GM23338 (cell line): ENCODE results near the gene OR2L2. TPM values are rescaled to one million over a fixed set of nuclear protein-coding genes. Genes with fewer than 3 reads are reported as not detected.

ENCODE experiments used
- ATAC-seq: fragments of 200-7000 bp; cut with Tn5 transposase; 3 replicates; pipeline ENCODE4 v1.9.1; 2020
- DNase-seq: peaks from one replicate; pipeline ENCODE4 v3.0.0-alpha.2; 2015; ENCODE audit warnings: low spot score
- H2AFZ ChIP-seq: fragments of 200-600 bp; sonication (generic); 2 replicates; pipeline ENCODE4 v1.8.0; 2016; ENCODE audit warnings: antibody characterized with exemption, mild to moderate bottlenecking, moderate library complexity
- H3F3A ChIP-seq: fragments of 200-600 bp; sonication (generic); replicated peaks from 2 replicates; pipeline ENCODE4 v1.8.0; 2017; ENCODE audit warnings: antibody characterized with exemption, mixed run types, low read depth
- H3K27ac ChIP-seq: fragments of 200-600 bp; sonication (generic); 2 replicates; pipeline ENCODE4 v1.6.1; 2016; ENCODE audit warnings: low read depth
- H3K27me3 ChIP-seq: fragments of 200-600 bp; sonication (generic); 2 replicates; pipeline ENCODE4 v1.8.0; 2016; ENCODE audit warnings: mild to moderate bottlenecking, mixed run types, moderate library complexity; ENCODE audit not compliant: insufficient read depth
- H3K36me3 ChIP-seq: fragments of 200-600 bp; sonication (generic); 2 replicates; pipeline ENCODE4 v1.8.0; 2016; ENCODE audit warnings: mild to moderate bottlenecking; ENCODE audit not compliant: insufficient read depth
- H3K4me1 ChIP-seq: fragments of 200-600 bp; sonication (generic); 2 replicates; pipeline ENCODE4 v1.8.0; 2016; ENCODE audit warnings: mild to moderate bottlenecking, moderate library complexity; ENCODE audit not compliant: insufficient read depth
- H3K4me2 ChIP-seq: fragments of 200-600 bp; sonication (generic); 2 replicates; pipeline ENCODE4 v1.7.1; 2017; ENCODE audit warnings: mixed run types
- H3K4me3 ChIP-seq: fragments of 200-600 bp; sonication (generic); 2 replicates; pipeline ENCODE4 v1.6.1; 2016; ENCODE audit warnings: mixed run types
- H3K79me2 ChIP-seq: fragments of 200-600 bp; sonication (generic); replicated peaks from 2 replicates; pipeline ENCODE4 v1.8.0; 2017; ENCODE audit warnings: mild to moderate bottlenecking; ENCODE audit not compliant: insufficient read depth
- H3K9me2 ChIP-seq: fragments of 200-600 bp; sonication (generic); 2 replicates; pipeline ENCODE4 v1.8.0; 2017; ENCODE audit not compliant: insufficient read depth
- H4K20me1 ChIP-seq: fragments of 200-600 bp; sonication (generic); replicated peaks from 2 replicates; pipeline ENCODE4 v1.8.0; 2017; ENCODE audit warnings: mild to moderate bottlenecking; ENCODE audit not compliant: insufficient read depth
- H3K27ac Mint-ChIP-seq: 2 replicates; pipeline ENCODE4 v1.8.0; 2020; ENCODE audit warnings: inconsistent platforms, mild to moderate bottlenecking, moderate library complexity, mixed read lengths
- H3K27me3 Mint-ChIP-seq: 3 replicates; pipeline ENCODE4 v1.8.0; 2022; ENCODE audit warnings: low read depth, mild to moderate bottlenecking, moderate library complexity, mixed read lengths, inconsistent platforms; ENCODE audit not compliant: insufficient read depth, poor library complexity
- H3K36me3 Mint-ChIP-seq: 3 replicates; pipeline ENCODE4 v1.8.0; 2021; ENCODE audit warnings: low read depth, mild to moderate bottlenecking, inconsistent platforms, moderate library complexity, mixed read lengths
- H3K4me1 Mint-ChIP-seq: 3 replicates; pipeline ENCODE4 v1.8.0; 2020; ENCODE audit warnings: mild to moderate bottlenecking, inconsistent platforms, mixed read lengths
- H3K4me3 Mint-ChIP-seq: 3 replicates; pipeline ENCODE4 v1.8.0; 2021; ENCODE audit warnings: moderate library complexity, mild to moderate bottlenecking, inconsistent platforms, mixed read lengths
- H3K9me3 Mint-ChIP-seq: 3 replicates; pipeline ENCODE4 v1.8.0; 2020; ENCODE audit warnings: moderate library complexity, mild to moderate bottlenecking, inconsistent platforms, mixed read lengths
- CREB1 ChIP-seq: fragments of 250-450 bp; sonication (Bioruptor Pico); IDR thresholded peaks from 2 replicates; pipeline ENCODE4 v1.5.0; 2020; ENCODE audit warnings: low read depth, mild to moderate bottlenecking, moderate library complexity
- EZH2 ChIP-seq: fragments of 200-600 bp; sonication (generic); IDR thresholded peaks from one replicate; pipeline ENCODE4 v1.8.0; 2017; ENCODE audit warnings: antibody characterized with exemption, mild to moderate bottlenecking, low read depth; ENCODE audit not compliant: unreplicated experiment
- EZH2phosphoT487 ChIP-seq: fragments of 200-600 bp; sonication (generic); IDR thresholded peaks from one replicate; pipeline ENCODE4 v1.8.1; 2018; ENCODE audit warnings: antibody characterized with exemption; ENCODE audit not compliant: unreplicated experiment
- JUNB ChIP-seq: IDR thresholded peaks from one replicate; pipeline ENCODE4 v1.6.1; 2016; ENCODE audit warnings: antibody characterized with exemption; ENCODE audit not compliant: unreplicated experiment
- NANOG ChIP-seq: IDR thresholded peaks from 2 replicates; pipeline ENCODE4 v1.6.1; 2016; ENCODE audit warnings: antibody characterized with exemption, borderline replicate concordance
- POLR2AphosphoS5 ChIP-seq: IDR thresholded peaks from 2 replicates; pipeline ENCODE4 v1.6.1; 2016; ENCODE audit warnings: antibody characterized with exemption, low read depth
- STAT1 ChIP-seq: IDR thresholded peaks from one replicate; pipeline ENCODE4 v1.6.1; 2016; ENCODE audit warnings: antibody characterized with exemption; ENCODE audit not compliant: unreplicated experiment
- ZNF114 ChIP-seq: fragments of 250-450 bp; sonication (Bioruptor Pico); IDR thresholded peaks from 2 replicates; pipeline ENCODE4 v1.5.0; 2020; ENCODE audit warnings: mild to moderate bottlenecking, moderate library complexity
- ZNF331 ChIP-seq: fragments of 250-450 bp; sonication (Bioruptor Pico); IDR thresholded peaks from 2 replicates; pipeline ENCODE4 v1.5.0; 2020; ENCODE audit warnings: low read depth, mild to moderate bottlenecking, moderate library complexity
- polyA plus RNA-seq: library from polyadenylated mRNA; unstranded; fragments of >200 nt; fragmentation: Nextera tagmentation; extraction: Ambion mirVana; gene quantifications from 2 replicates; pipeline ENCODE4 v1.2.1, GENCODE V29; 2016
- total RNA-seq: library from RNA; depleted of rRNA; stranded (reverse); fragments of >200 nt; shearing (Covaris generic); gene quantifications from 2 replicates; pipeline ENCODE4 v1.2.3, GENCODE V29; 2014
- TF ChIP-seq, protein P1 (sequence below): fragments of 250-450 bp; sonication (Bioruptor Pico); IDR thresholded peaks from 2 replicates; pipeline ENCODE4 v1.5.0; 2020; ENCODE audit warnings: mild to moderate bottlenecking, moderate library complexity
- TF ChIP-seq, protein P2 (sequence below): IDR thresholded peaks from one replicate; pipeline ENCODE4 v1.6.1; 2018; ENCODE audit warnings: antibody characterized with exemption; ENCODE audit not compliant: unreplicated experiment
- TF ChIP-seq, protein P3 (sequence below), 2 experiments: fragments of 200-600 bp in 1 of 2; sonication (generic) in 1 of 2; conservative IDR thresholded peaks; 2 replicates each; pipeline versions ENCODE4 v1.5.1 to v1.6.1; 2016 to 2017; ENCODE audit warnings: antibody characterized with exemption in 2 of 2, low read depth in 2 of 2, mild to moderate bottlenecking in 2 of 2, moderate library complexity in 1 of 2
- TF ChIP-seq, protein P4 (sequence below): IDR thresholded peaks from 2 replicates; pipeline ENCODE4 v1.6.1; 2016; ENCODE audit warnings: antibody characterized with exemption

OR2L2 gene
- total and polyA plus RNA-seq, 2 experiments from 2014 or later = 0.06 to 0.07 TPM

DNA sequence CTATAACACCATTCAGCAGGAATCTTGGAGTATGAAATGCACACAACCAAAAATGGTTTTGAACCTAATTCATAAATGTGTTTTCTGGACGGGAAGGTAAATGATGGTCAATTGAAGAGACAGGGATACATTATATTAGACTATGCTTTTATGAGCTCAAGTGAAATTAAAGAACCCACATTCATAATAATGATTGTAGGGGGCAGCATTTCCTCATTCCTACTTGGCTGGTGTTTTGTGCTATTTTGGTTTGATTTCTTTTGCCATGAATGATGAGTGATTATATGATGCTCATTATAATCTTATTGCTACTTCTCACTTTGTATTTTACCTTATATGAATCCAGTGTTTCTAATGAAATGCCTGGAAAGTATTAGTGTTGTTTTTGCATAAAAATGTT lies 17.1 kb downstream of the OR2L2 start:
- Mint-ChIP-seq H3K27me3 (no peaks in the 10 kb centered on the region), H3K9me3 (peaks cover 75% of the 10 kb centered on the region), H3K4me1 (no peaks in the 10 kb centered on the region), H3K4me3 (no peak overlapping the region), H3K36me3 (peaks cover 21% of the 10 kb centered on the region; the same call in 2 of the 3 replicates), H3K27ac (no peak overlapping the region)
- H3K27me3 ChIP-seq = no peaks in the 10 kb centered on the region
- H3K36me3 ChIP-seq = peaks cover 5% of the 10 kb centered on the region; the same call in 1 of the 2 replicates
- no peak overlapping the region for H2AFZ ChIP-seq
- H3K79me2 ChIP-seq = no peaks in the 10 kb centered on the region
- H4K20me1 ChIP-seq = no peaks in the 10 kb centered on the region
- ATAC-seq (no peak), DNase-seq (no peak)
- no peaks in the 10 kb centered on the region for H3F3A ChIP-seq
- no peaks in the 10 kb centered on the region for H3K4me1 ChIP-seq
- no peak for TF ChIP-seq POLR2AphosphoS5
- TF ChIP-seq ZNF114 = no peak
- TF ChIP-seq ZNF331 (CRISPR knock-in tag) = no peak
- no peak for TF ChIP-seq CREB1
- no peak for TF ChIP-seq JUNB
- TF ChIP-seq EZH2 = no peak
- TF ChIP-seq STAT1 = no peak
- no peak for TF ChIP-seq EZH2phosphoT487
- TF ChIP-seq, protein P1, sequence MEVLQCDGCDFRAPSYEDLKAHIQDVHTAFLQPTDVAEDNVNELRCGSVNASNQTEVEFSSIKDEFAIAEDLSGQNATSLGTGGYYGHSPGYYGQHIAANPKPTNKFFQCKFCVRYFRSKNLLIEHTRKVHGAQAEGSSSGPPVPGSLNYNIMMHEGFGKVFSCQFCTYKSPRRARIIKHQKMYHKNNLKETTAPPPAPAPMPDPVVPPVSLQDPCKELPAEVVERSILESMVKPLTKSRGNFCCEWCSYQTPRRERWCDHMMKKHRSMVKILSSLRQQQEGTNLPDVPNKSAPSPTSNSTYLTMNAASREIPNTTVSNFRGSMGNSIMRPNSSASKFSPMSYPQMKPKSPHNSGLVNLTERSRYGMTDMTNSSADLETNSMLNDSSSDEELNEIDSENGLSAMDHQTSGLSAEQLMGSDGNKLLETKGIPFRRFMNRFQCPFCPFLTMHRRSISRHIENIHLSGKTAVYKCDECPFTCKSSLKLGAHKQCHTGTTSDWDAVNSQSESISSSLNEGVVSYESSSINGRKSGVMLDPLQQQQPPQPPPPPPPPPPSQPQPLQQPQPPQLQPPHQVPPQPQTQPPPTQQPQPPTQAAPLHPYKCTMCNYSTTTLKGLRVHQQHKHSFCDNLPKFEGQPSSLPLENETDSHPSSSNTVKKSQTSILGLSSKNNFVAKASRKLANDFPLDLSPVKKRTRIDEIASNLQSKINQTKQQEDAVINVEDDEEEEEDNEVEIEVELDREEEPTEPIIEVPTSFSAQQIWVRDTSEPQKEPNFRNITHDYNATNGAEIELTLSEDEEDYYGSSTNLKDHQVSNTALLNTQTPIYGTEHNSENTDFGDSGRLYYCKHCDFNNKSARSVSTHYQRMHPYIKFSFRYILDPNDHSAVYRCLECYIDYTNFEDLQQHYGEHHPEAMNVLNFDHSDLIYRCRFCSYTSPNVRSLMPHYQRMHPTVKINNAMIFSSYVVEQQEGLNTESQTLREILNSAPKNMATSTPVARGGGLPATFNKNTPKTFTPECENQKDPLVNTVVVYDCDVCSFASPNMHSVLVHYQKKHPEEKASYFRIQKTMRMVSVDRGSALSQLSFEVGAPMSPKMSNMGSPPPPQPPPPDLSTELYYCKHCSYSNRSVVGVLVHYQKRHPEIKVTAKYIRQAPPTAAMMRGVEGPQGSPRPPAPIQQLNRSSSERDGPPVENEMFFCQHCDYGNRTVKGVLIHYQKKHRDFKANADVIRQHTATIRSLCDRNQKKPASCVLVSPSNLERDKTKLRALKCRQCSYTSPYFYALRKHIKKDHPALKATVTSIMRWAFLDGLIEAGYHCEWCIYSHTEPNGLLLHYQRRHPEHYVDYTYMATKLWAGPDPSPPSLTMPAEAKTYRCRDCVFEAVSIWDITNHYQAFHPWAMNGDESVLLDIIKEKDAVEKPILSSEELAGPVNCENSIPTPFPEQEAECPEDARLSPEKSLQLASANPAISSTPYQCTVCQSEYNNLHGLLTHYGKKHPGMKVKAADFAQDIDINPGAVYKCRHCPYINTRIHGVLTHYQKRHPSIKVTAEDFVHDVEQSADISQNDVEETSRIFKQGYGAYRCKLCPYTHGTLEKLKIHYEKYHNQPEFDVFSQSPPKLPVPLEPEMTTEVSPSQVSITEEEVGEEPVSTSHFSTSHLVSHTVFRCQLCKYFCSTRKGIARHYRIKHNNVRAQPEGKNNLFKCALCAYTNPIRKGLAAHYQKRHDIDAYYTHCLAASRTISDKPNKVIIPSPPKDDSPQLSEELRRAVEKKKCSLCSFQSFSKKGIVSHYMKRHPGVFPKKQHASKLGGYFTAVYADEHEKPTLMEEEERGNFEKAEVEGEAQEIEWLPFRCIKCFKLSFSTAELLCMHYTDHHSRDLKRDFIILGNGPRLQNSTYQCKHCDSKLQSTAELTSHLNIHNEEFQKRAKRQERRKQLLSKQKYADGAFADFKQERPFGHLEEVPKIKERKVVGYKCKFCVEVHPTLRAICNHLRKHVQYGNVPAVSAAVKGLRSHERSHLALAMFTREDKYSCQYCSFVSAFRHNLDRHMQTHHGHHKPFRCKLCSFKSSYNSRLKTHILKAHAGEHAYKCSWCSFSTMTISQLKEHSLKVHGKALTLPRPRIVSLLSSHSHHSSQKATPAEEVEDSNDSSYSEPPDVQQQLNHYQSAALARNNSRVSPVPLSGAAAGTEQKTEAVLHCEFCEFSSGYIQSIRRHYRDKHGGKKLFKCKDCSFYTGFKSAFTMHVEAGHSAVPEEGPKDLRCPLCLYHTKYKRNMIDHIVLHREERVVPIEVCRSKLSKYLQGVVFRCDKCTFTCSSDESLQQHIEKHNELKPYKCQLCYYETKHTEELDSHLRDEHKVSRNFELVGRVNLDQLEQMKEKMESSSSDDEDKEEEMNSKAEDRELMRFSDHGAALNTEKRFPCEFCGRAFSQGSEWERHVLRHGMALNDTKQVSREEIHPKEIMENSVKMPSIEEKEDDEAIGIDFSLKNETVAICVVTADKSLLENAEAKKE = no peak
- no peak for TF ChIP-seq NANOG
- TF ChIP-seq, protein P2, sequence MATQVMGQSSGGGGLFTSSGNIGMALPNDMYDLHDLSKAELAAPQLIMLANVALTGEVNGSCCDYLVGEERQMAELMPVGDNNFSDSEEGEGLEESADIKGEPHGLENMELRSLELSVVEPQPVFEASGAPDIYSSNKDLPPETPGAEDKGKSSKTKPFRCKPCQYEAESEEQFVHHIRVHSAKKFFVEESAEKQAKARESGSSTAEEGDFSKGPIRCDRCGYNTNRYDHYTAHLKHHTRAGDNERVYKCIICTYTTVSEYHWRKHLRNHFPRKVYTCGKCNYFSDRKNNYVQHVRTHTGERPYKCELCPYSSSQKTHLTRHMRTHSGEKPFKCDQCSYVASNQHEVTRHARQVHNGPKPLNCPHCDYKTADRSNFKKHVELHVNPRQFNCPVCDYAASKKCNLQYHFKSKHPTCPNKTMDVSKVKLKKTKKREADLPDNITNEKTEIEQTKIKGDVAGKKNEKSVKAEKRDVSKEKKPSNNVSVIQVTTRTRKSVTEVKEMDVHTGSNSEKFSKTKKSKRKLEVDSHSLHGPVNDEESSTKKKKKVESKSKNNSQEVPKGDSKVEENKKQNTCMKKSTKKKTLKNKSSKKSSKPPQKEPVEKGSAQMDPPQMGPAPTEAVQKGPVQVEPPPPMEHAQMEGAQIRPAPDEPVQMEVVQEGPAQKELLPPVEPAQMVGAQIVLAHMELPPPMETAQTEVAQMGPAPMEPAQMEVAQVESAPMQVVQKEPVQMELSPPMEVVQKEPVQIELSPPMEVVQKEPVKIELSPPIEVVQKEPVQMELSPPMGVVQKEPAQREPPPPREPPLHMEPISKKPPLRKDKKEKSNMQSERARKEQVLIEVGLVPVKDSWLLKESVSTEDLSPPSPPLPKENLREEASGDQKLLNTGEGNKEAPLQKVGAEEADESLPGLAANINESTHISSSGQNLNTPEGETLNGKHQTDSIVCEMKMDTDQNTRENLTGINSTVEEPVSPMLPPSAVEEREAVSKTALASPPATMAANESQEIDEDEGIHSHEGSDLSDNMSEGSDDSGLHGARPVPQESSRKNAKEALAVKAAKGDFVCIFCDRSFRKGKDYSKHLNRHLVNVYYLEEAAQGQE = no peak
- TF ChIP-seq, protein P3, sequence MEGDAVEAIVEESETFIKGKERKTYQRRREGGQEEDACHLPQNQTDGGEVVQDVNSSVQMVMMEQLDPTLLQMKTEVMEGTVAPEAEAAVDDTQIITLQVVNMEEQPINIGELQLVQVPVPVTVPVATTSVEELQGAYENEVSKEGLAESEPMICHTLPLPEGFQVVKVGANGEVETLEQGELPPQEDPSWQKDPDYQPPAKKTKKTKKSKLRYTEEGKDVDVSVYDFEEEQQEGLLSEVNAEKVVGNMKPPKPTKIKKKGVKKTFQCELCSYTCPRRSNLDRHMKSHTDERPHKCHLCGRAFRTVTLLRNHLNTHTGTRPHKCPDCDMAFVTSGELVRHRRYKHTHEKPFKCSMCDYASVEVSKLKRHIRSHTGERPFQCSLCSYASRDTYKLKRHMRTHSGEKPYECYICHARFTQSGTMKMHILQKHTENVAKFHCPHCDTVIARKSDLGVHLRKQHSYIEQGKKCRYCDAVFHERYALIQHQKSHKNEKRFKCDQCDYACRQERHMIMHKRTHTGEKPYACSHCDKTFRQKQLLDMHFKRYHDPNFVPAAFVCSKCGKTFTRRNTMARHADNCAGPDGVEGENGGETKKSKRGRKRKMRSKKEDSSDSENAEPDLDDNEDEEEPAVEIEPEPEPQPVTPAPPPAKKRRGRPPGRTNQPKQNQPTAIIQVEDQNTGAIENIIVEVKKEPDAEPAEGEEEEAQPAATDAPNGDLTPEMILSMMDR (conservative IDR thresholded peaks at IDR 0.05; ENCODE audit: low read depth in 2 of 2) = no peak
- TF ChIP-seq, protein P4, sequence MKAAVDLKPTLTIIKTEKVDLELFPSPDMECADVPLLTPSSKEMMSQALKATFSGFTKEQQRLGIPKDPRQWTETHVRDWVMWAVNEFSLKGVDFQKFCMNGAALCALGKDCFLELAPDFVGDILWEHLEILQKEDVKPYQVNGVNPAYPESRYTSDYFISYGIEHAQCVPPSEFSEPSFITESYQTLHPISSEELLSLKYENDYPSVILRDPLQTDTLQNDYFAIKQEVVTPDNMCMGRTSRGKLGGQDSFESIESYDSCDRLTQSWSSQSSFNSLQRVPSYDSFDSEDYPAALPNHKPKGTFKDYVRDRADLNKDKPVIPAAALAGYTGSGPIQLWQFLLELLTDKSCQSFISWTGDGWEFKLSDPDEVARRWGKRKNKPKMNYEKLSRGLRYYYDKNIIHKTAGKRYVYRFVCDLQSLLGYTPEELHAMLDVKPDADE = no peak
- no peak overlapping the region for H3K27ac ChIP-seq
- H3K4me2 ChIP-seq = no peak overlapping the region
- no peaks in the 10 kb centered on the region for H3K9me2 ChIP-seq
- H3K4me3 ChIP-seq = no peak overlapping the region
